ENCODE data around the gene CBX4. TPM values are rescaled to one million over a fixed set of nuclear protein-coding genes. Genes with fewer than 3 reads are reported as not detected.

The CBX4 gene
- total and polyA plus RNA-seq, 2 donors (not counting 1 experiment from before 2014, with no cell fraction given), result 5.4 to 13.4 TPM

DNA sequence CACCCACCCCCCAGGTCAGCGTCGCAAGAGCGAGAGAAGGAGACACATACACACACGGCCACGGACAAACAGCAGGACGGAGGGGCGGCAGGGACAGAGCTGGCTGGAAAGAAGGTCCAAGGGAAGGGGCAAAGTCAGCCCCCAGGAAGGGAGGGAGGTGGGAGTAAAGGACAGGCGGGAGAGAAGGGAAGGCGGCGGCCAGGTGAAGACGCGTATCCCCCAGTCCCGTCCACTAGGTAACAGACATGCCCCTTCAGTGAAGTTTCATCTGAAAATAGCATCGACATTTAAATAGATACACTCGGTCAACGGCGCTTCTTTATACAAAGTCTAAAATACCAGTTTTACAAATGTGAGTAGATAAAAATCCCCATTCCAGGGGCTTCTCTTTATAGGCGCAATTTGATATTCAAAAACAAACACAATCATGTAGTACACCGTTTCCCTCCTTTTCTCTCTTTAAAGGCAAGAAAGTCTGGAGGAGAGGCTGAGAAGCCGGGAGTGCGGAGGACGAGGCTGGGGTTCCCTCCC is 46.8 kb downstream of the CBX4 start:
- H3K36me3 ChIP-seq (ENCODE audit: control insufficient read depth, insufficient read depth, low read length), result peaks cover 6% of the 10 kb centered on the region
- no peaks in the 10 kb centered on the region for H3K9me3 ChIP-seq (ENCODE audit: control insufficient read depth, insufficient read depth, low read depth, low read length)
- H3K27ac ChIP-seq (ENCODE audit: insufficient read depth, low read length), result no peak overlapping the region
- peaks cover 13% of the 10 kb centered on the region for H3K4me1 ChIP-seq (ENCODE audit: control insufficient read depth, extremely low read depth, insufficient read depth, low read length)
- peak overlapping the region; percentile 94 for H3K4me2 ChIP-seq (ENCODE audit: extremely low read depth, insufficient read depth, low read length)
- H4K20me1 ChIP-seq (ENCODE audit: control insufficient read depth, extremely low read depth, insufficient read depth, low read length), result no peaks in the 10 kb centered on the region
- H3K79me2 ChIP-seq (ENCODE audit: control insufficient read depth, insufficient read depth, low read length), result no peaks in the 10 kb centered on the region
- TF ChIP-seq EZH2 (IDR thresholded peaks at IDR 0.05; ENCODE audit: low read length, missing control alignments), result no peak
- TF ChIP-seq, protein P1, sequence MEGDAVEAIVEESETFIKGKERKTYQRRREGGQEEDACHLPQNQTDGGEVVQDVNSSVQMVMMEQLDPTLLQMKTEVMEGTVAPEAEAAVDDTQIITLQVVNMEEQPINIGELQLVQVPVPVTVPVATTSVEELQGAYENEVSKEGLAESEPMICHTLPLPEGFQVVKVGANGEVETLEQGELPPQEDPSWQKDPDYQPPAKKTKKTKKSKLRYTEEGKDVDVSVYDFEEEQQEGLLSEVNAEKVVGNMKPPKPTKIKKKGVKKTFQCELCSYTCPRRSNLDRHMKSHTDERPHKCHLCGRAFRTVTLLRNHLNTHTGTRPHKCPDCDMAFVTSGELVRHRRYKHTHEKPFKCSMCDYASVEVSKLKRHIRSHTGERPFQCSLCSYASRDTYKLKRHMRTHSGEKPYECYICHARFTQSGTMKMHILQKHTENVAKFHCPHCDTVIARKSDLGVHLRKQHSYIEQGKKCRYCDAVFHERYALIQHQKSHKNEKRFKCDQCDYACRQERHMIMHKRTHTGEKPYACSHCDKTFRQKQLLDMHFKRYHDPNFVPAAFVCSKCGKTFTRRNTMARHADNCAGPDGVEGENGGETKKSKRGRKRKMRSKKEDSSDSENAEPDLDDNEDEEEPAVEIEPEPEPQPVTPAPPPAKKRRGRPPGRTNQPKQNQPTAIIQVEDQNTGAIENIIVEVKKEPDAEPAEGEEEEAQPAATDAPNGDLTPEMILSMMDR (conservative IDR thresholded peaks at IDR 0.05 in 1 of 2, IDR thresholded peaks at IDR 0.05 in 1 of 2; ENCODE audit: low read depth in 1 of 2, low read length in 2 of 2), result no peak
- no peak overlapping the region for H3K9ac ChIP-seq (ENCODE audit: insufficient read depth, low read length)
- no peak overlapping the region for H2AFZ ChIP-seq (ENCODE audit: low read length)
- DNase-seq (ENCODE audit: low read depth in 2 of 2), result no peak
- peaks cover 37% of the 10 kb centered on the region for H3K27me3 ChIP-seq (ENCODE audit: control insufficient read depth, insufficient read depth, low read length)
- H3K4me3 ChIP-seq (replicated peaks in 1 of 4; ENCODE audit: control extremely low read depth in 1 of 4, insufficient read depth in 1 of 4, low read depth in 3 of 4, low read length in 4 of 4), result peak overlapping the region; percentile 4 to 61 (median 14)

GRCh38 chr17:79791735-79792161 is 47.5 kb downstream of the CBX4 start:
- H4K20me1 ChIP-seq (ENCODE audit: control insufficient read depth, extremely low read depth, insufficient read depth, low read length), result no peaks in the 10 kb centered on the region
- no peaks in the 10 kb centered on the region for H3K9me3 ChIP-seq (ENCODE audit: control insufficient read depth, insufficient read depth, low read depth, low read length)
- no peak overlapping the region for H3K9ac ChIP-seq (ENCODE audit: insufficient read depth, low read length)
- DNase-seq (ENCODE audit: low read depth in 2 of 2), result no peak
- H3K36me3 ChIP-seq (ENCODE audit: control insufficient read depth, insufficient read depth, low read length), result peaks cover 6% of the 10 kb centered on the region
- H3K4me2 ChIP-seq (ENCODE audit: extremely low read depth, insufficient read depth, low read length), result peak overlapping the region; percentile 11
- TF ChIP-seq, protein P1 (conservative IDR thresholded peaks at IDR 0.05 in 1 of 2, IDR thresholded peaks at IDR 0.05 in 1 of 2; ENCODE audit: low read depth in 1 of 2, low read length in 2 of 2), result no peak
- peak; percentile 83 for TF ChIP-seq EZH2 (IDR thresholded peaks at IDR 0.05; ENCODE audit: low read length, missing control alignments)
- peaks cover 13% of the 10 kb centered on the region for H3K4me1 ChIP-seq (ENCODE audit: control insufficient read depth, extremely low read depth, insufficient read depth, low read length)
- no peaks in the 10 kb centered on the region for H3K79me2 ChIP-seq (ENCODE audit: control insufficient read depth, insufficient read depth, low read length)
- no peak overlapping the region for H3K27ac ChIP-seq (ENCODE audit: insufficient read depth, low read length)
- peaks cover 38% of the 10 kb centered on the region for H3K27me3 ChIP-seq (ENCODE audit: control insufficient read depth, insufficient read depth, low read length)
- H2AFZ ChIP-seq (ENCODE audit: low read length), result no peak overlapping the region
- no peak overlapping the region for H3K4me3 ChIP-seq (replicated peaks in 1 of 4; ENCODE audit: control extremely low read depth in 1 of 4, insufficient read depth in 1 of 4, low read depth in 3 of 4, low read length in 4 of 4)

GRCh38 chr17:79790805-79791734 is 48.2 kb downstream of the CBX4 start:
- Histone ChIP-seq H2AFZ (ENCODE audit: low read length) (no peak overlapping the region), H3K4me3 (replicated peaks in 1 of 4; ENCODE audit: control extremely low read depth in 1 of 4, insufficient read depth in 1 of 4, low read depth in 3 of 4, low read length in 4 of 4) (no peak overlapping the region), H3K27ac (ENCODE audit: insufficient read depth, low read length) (no peak overlapping the region), H3K4me2 (ENCODE audit: extremely low read depth, insufficient read depth, low read length) (no peak overlapping the region), H3K9me3 (ENCODE audit: control insufficient read depth, insufficient read depth, low read depth, low read length) (no peaks in the 10 kb centered on the region), H3K9ac (ENCODE audit: insufficient read depth, low read length) (no peak overlapping the region), H3K79me2 (ENCODE audit: control insufficient read depth, insufficient read depth, low read length) (no peaks in the 10 kb centered on the region), H3K36me3 (ENCODE audit: control insufficient read depth, insufficient read depth, low read length) (peaks cover 6% of the 10 kb centered on the region), H3K4me1 (ENCODE audit: control insufficient read depth, extremely low read depth, insufficient read depth, low read length) (peaks cover 10% of the 10 kb centered on the region), H3K27me3 (ENCODE audit: control insufficient read depth, insufficient read depth, low read length) (peaks cover 38% of the 10 kb centered on the region), H4K20me1 (ENCODE audit: control insufficient read depth, extremely low read depth, insufficient read depth, low read length) (no peaks in the 10 kb centered on the region)
- no peak for DNase-seq (ENCODE audit: low read depth in 2 of 2)
- TF ChIP-seq, protein P1 (conservative IDR thresholded peaks at IDR 0.05 in 1 of 2, IDR thresholded peaks at IDR 0.05 in 1 of 2; ENCODE audit: low read depth in 1 of 2, low read length in 2 of 2), result no peak
- TF ChIP-seq EZH2 (IDR thresholded peaks at IDR 0.05; ENCODE audit: low read length, missing control alignments), result peak; percentile 90

Data from fibroblast of lung (primary cell).